CD4-positive, alpha-beta T cell treated with Interleukin-6 at 100 ng/mL for 8 hours (primary cell): Measurements from ENCODE around the gene FGGY.
"Not testable (repeated sequence)": the region's sequence is repeated elsewhere in the genome, so short reads cannot be mapped to it uniquely, and the experiment has no call there.

Experiments
- DNase-seq: peaks from one replicate; pipeline ENCODE4 v3.0.0-alpha.2; 2020; ENCODE audit warnings: mixed read lengths, low spot score

The FGGY gene

GRCh38 chr1:59288046-59288445, 8.8 kb upstream of the FGGY start:
- no peak for DNase-seq

GRCh38 chr1:59289570-59289969, 7.3 kb upstream of the FGGY start:
- DNase-seq = no peak

GRCh38 chr1:59290193-59290949, 6.5 kb upstream of the FGGY start:
- no peak for DNase-seq

- no peak for DNase-seq
Observed at GRCh38 chr1:59291561-59291960, 5.3 kb upstream of the FGGY start.

- DNase-seq = no peak
Observed at GRCh38 chr1:59292562-59292961, 4.3 kb upstream of the FGGY start.

- no peak for DNase-seq
Observed at GRCh38 chr1:59293206-59293605, 3.7 kb upstream of the FGGY start.

GRCh38 chr1:59293849-59294248, 3.0 kb upstream of the FGGY start:
- no peak for DNase-seq

GRCh38 chr1:59294423-59294822, 2.5 kb upstream of the FGGY start:
- no peak for DNase-seq

GRCh38 chr1:59295618-59296017, 1.3 kb upstream of the FGGY start:
- DNase-seq = no peak

GRCh38 chr1:59298026-59298583, 1.2 kb downstream of the FGGY start:
- DNase-seq = no peak

- no peak for DNase-seq
Observed at GRCh38 chr1:59298710-59299346, 1.9 kb downstream of the FGGY start.

- not testable (repeated sequence) for DNase-seq
Observed at GRCh38 chr1:59299670-59300069, 2.8 kb downstream of the FGGY start.

- no peak for DNase-seq
Observed at GRCh38 chr1:59302297-59302696, 5.4 kb downstream of the FGGY start.

- DNase-seq = no peak
Observed at GRCh38 chr1:59302871-59303270, 6.0 kb downstream of the FGGY start.

GRCh38 chr1:59305188-59305587, 8.3 kb downstream of the FGGY start:
- DNase-seq = no peak

- no peak for DNase-seq
Observed at GRCh38 chr1:59307591-59307990, 10.7 kb downstream of the FGGY start.

- DNase-seq = no peak
Observed at GRCh38 chr1:59308839-59309238, 11.9 kb downstream of the FGGY start.

GRCh38 chr1:59309392-59309791, 12.5 kb downstream of the FGGY start:
- DNase-seq = no peak

- no peak for DNase-seq
Observed at GRCh38 chr1:59309795-59310548, 13.1 kb downstream of the FGGY start.

- DNase-seq = no peak
Observed at GRCh38 chr1:59310549-59311250, 13.8 kb downstream of the FGGY start.

- DNase-seq = no peak
Observed at GRCh38 chr1:59314776-59315528, 18.1 kb downstream of the FGGY start.
